Neuronal stem cell (in vitro differentiated cells): ENCODE results near the gene KLHL14.
A peak's percentile ranks its signal among the peaks of the same experiment; 100 is the strongest.
"Not testable (repeated sequence)": the region's sequence is repeated elsewhere in the genome, so short reads cannot be mapped to it uniquely, and the experiment has no call there.

Source experiments
- DNase-seq: peaks from one replicate; pipeline ENCODE4 v3.0.0-alpha.2; 2013; ENCODE audit warnings: low spot score
- H2AFZ ChIP-seq: one replicate; pipeline ENCODE4 v1.6.1; 2013; ENCODE audit warnings: mild to moderate bottlenecking, low read length, inconsistent platforms
- H2AK5ac ChIP-seq: 2 replicates; pipeline ENCODE4 v1.6.1; 2013; ENCODE audit warnings: low read depth, mild to moderate bottlenecking, inconsistent platforms, low read length, moderate library complexity, mixed read lengths
- H2BK120ac ChIP-seq: 2 replicates; pipeline ENCODE4 v1.6.1; 2013; ENCODE audit warnings: low read depth, mild to moderate bottlenecking, inconsistent platforms, low read length, moderate library complexity, mixed read lengths
- H2BK12ac ChIP-seq: one replicate; pipeline ENCODE4 v1.6.1; 2013; ENCODE audit warnings: low read length, inconsistent platforms
- H2BK15ac ChIP-seq: 2 replicates; pipeline ENCODE4 v1.6.1; 2013; ENCODE audit warnings: mild to moderate bottlenecking, low read length, inconsistent platforms, mixed read lengths
- H2BK5ac ChIP-seq: one replicate; pipeline ENCODE4 v1.6.1; 2013; ENCODE audit warnings: inconsistent platforms, mild to moderate bottlenecking, low read length, moderate library complexity
- H3K14ac ChIP-seq: one replicate; pipeline ENCODE4 v1.6.1; 2013; ENCODE audit warnings: low read length, inconsistent platforms
- H3K18ac ChIP-seq: 2 replicates; pipeline ENCODE4 v1.6.1; 2013; ENCODE audit warnings: low read length, inconsistent platforms
- H3K23ac ChIP-seq: 2 replicates; pipeline ENCODE4 v1.6.1; 2013; ENCODE audit warnings: low read depth, mild to moderate bottlenecking, mixed read lengths, low read length, inconsistent platforms; ENCODE audit not compliant: poor library complexity
- H3K27ac ChIP-seq: replicated peaks from 3 replicates; pipeline ENCODE4 v1.5.1; 2013; ENCODE audit warnings: low read length, inconsistent platforms
- H3K27me3 ChIP-seq, 3 experiments: 2 replicates each; pipeline ENCODE4 v1.6.1; 2013; ENCODE audit warnings: low read length in 3 of 3, mild to moderate bottlenecking in 2 of 3, inconsistent platforms in 1 of 3, low read depth in 1 of 3, mixed read lengths in 1 of 3, moderate library complexity in 1 of 3; ENCODE audit not compliant: control insufficient read depth in 3 of 3, insufficient read depth in 3 of 3
- H3K36me3 ChIP-seq, 2 donors: replicated peaks in 1 of 2; 2 replicates each; pipeline ENCODE4 v1.6.1; 2013; ENCODE audit warnings: low read length in 2 of 2; ENCODE audit not compliant: control insufficient read depth in 2 of 2, insufficient read depth in 2 of 2
- H3K4ac ChIP-seq: 2 replicates; pipeline ENCODE4 v1.6.1; 2013; ENCODE audit warnings: inconsistent platforms, mild to moderate bottlenecking, low read length, moderate library complexity
- H3K4me1 ChIP-seq, 2 donors: 1 replicate in 1 of 2; 2 replicates in 1 of 2; pipeline ENCODE4 v1.6.1; 2013; ENCODE audit warnings: low read length in 2 of 2, low read depth in 1 of 2; ENCODE audit not compliant: control insufficient read depth in 2 of 2, insufficient read depth in 1 of 2
- H3K4me2 ChIP-seq: one replicate; pipeline ENCODE4 v1.6.1; 2013; ENCODE audit warnings: mild to moderate bottlenecking, low read length, inconsistent platforms; ENCODE audit not compliant: insufficient read depth, poor library complexity, severe bottlenecking
- H3K4me3 ChIP-seq, 2 donors: 2 replicates each; pipeline ENCODE4 v1.5.1; 2013; ENCODE audit warnings: low read length in 2 of 2, mild to moderate bottlenecking in 2 of 2, inconsistent platforms in 1 of 2, moderate library complexity in 1 of 2
- H3K79me1 ChIP-seq: one replicate; pipeline ENCODE4 v1.6.1; 2013; ENCODE audit warnings: low read depth, mild to moderate bottlenecking, inconsistent platforms, low read length, moderate library complexity
- H3K9ac ChIP-seq: one replicate; pipeline ENCODE4 v1.6.1; 2013; ENCODE audit warnings: mild to moderate bottlenecking, low read depth, low read length, inconsistent platforms; ENCODE audit not compliant: poor library complexity
- H3K9me3 ChIP-seq, 2 donors: replicated peaks in 1 of 2; 2 replicates each; pipeline versions ENCODE3 to v1.6.1; 2013; ENCODE audit warnings: low read length in 2 of 2, mild to moderate bottlenecking in 2 of 2, inconsistent platforms in 1 of 2, low read depth in 1 of 2, mixed read lengths in 1 of 2, moderate library complexity in 1 of 2; ENCODE audit not compliant: control insufficient read depth in 2 of 2, insufficient read depth in 1 of 2
- H4K8ac ChIP-seq: one replicate; pipeline ENCODE4 v1.6.1; 2013; ENCODE audit warnings: low read depth, mild to moderate bottlenecking, inconsistent platforms, low read length, moderate library complexity
- H4K91ac ChIP-seq: one replicate; pipeline ENCODE4 v1.6.1; 2013; ENCODE audit warnings: low read length, low read depth, mild to moderate bottlenecking, inconsistent platforms; ENCODE audit not compliant: poor library complexity
- WGBS, 2 donors: extraction: QIAGEN DNeasy Blood & Tissue Kit; methylation state at CpG; one replicate each; pipeline ENCODE4 v1.1.7; 2013; ENCODE audit warnings: missing lambda C conversion rate in 2 of 2, mixed read lengths in 1 of 2; ENCODE audit not compliant: insufficient read length in 2 of 2, insufficient replicate concordance in 1 of 2; ENCODE audit errors: extremely low coverage in 2 of 2; 5-methylcytosine and 5-hydroxymethylcytosine counted together

Gene KLHL14

GRCh38 chr18:32669549-32670165 is 103.2 kb downstream of the KLHL14 start:
- Histone ChIP-seq H4K8ac (no peak overlapping the region), H3K4me1 (no peaks in the 10 kb centered on the region), H3K27me3 (no peaks in the 10 kb centered on the region), H2BK120ac (no peak overlapping the region), H3K27ac (no peak overlapping the region), H2AK5ac (peak overlapping the region; percentile 97), H3K79me1 (no peaks in the 10 kb centered on the region), H3K9ac (peak overlapping the region; percentile 12), H3K4me3 (no peak overlapping the region), H2AFZ (no peak overlapping the region), H3K36me3 (peaks cover 0 to 18% of the 10 kb centered on the region in 2 donors), H2BK5ac (no peak overlapping the region), H4K91ac (no peak overlapping the region), H2BK15ac (no peak overlapping the region), H3K23ac (peak overlapping the region; percentile 57), H2BK12ac (no peak overlapping the region), H3K14ac (peak overlapping the region; percentile 91), H3K4ac (no peak overlapping the region), H3K9me3 (peaks cover 0 to 3% of the 10 kb centered on the region in 2 donors), H3K4me2 (no peak overlapping the region), H3K18ac (peak overlapping the region; percentile 19)
- WGBS, 2 donors: no CpG with 5 or more reads among the region's 5 CpGs
- DNase-seq: no peak

GRCh38 chr18:32668956-32669355 is 103.9 kb downstream of the KLHL14 start:
- WGBS, 2 donors: no CpG with 5 or more reads among the region's 1 CpG

GRCh38 chr18:32661486-32662299 is 111.1 kb downstream of the KLHL14 start:
- Histone ChIP-seq H2BK5ac (no peak overlapping the region), H3K9ac (no peak overlapping the region), H2BK15ac (no peak overlapping the region), H2BK12ac (no peak overlapping the region), H3K4me3 (no peak overlapping the region), H3K18ac (no peak overlapping the region), H3K23ac (no peak overlapping the region), H3K36me3 (no peaks in the 10 kb centered on the region), H3K4ac (no peak overlapping the region), H3K14ac (no peak overlapping the region), H3K9me3 (no peaks in the 10 kb centered on the region), H3K27me3 (no peaks in the 10 kb centered on the region), H2AK5ac (no peak overlapping the region), H3K27ac (no peak overlapping the region), H3K79me1 (no peaks in the 10 kb centered on the region), H3K4me1 (no peaks in the 10 kb centered on the region), H4K8ac (no peak overlapping the region), H4K91ac (no peak overlapping the region), H2AFZ (no peak overlapping the region), H3K4me2 (no peak overlapping the region), H2BK120ac (no peak overlapping the region)
- no peak for DNase-seq
- WGBS, 2 donors: no CpG with 5 or more reads among the region's 2 CpGs

More at GRCh38 chr18:32668956-32669355, 103.9 kb downstream of the KLHL14 start:
- H3K4me2 ChIP-seq: no peak overlapping the region
- H3K4me3 ChIP-seq: no peak overlapping the region
- no peak for DNase-seq
- H3K18ac ChIP-seq: no peak overlapping the region
- H4K91ac ChIP-seq: no peak overlapping the region
- no peak overlapping the region for H3K9ac ChIP-seq
- H3K27me3 ChIP-seq: no peaks in the 10 kb centered on the region
- H3K79me1 ChIP-seq: no peaks in the 10 kb centered on the region
- no peaks in the 10 kb centered on the region for H3K4me1 ChIP-seq
- H3K9me3 ChIP-seq: peaks cover 0 to 3% of the 10 kb centered on the region in 2 donors
- H3K14ac ChIP-seq: no peak overlapping the region
- H2BK5ac ChIP-seq: no peak overlapping the region
- no peak overlapping the region for H2BK12ac ChIP-seq
- no peak overlapping the region for H2BK15ac ChIP-seq
- no peak overlapping the region for H2AFZ ChIP-seq
- H3K23ac ChIP-seq: no peak overlapping the region
- no peak overlapping the region for H3K4ac ChIP-seq
- H3K36me3 ChIP-seq: peaks cover 0 to 11% of the 10 kb centered on the region in 2 donors
- H4K8ac ChIP-seq: no peak overlapping the region
- H3K27ac ChIP-seq: no peak overlapping the region
- no peak overlapping the region for H2BK120ac ChIP-seq
- H2AK5ac ChIP-seq: no peak overlapping the region

GRCh38 chr18:32654507-32654906 is 118.3 kb downstream of the KLHL14 start:
- H2AK5ac ChIP-seq, H2AFZ ChIP-seq: not testable (repeated sequence)

More at GRCh38 chr18:32654507-32654906, 118.3 kb downstream of the KLHL14 start:
- H3K36me3 ChIP-seq, H4K8ac ChIP-seq, H3K27ac ChIP-seq, H2BK12ac ChIP-seq, H4K91ac ChIP-seq, H3K14ac ChIP-seq, H2BK15ac ChIP-seq, H3K4ac ChIP-seq, H2BK5ac ChIP-seq, H3K27me3 ChIP-seq, H3K9ac ChIP-seq, H3K4me1 ChIP-seq, DNase-seq, H2BK120ac ChIP-seq, H3K18ac ChIP-seq, H3K4me2 ChIP-seq, H3K79me1 ChIP-seq, H3K23ac ChIP-seq, H3K9me3 ChIP-seq, H3K4me3 ChIP-seq: not testable (repeated sequence)
- no CpG with 5 or more reads among the region's 3 CpGs for WGBS, 2 donors
